Measurements from ENCODE around the gene PCSK6.

Gene PCSK6

GRCh38 chr15:101504373-101504772 lies 14.9 kb upstream of the PCSK6 start:
- no peaks in the 10 kb centered on the region for H3K9me3 ChIP-seq (ENCODE audit: control insufficient read depth, low read length)
- H3K36me3 ChIP-seq (ENCODE audit: control insufficient read depth, insufficient read depth, low read length, severe bottlenecking) = no peaks in the 10 kb centered on the region
- no peak overlapping the region for H3K9ac ChIP-seq (ENCODE audit: low read length)
- peaks cover 9% of the 10 kb centered on the region for H3K27me3 ChIP-seq (replicated peaks; ENCODE audit: control insufficient read depth, insufficient read depth, low read length)
- H3K4me1 ChIP-seq (ENCODE audit: control insufficient read depth, insufficient read depth, low read length) = peaks cover 5% of the 10 kb centered on the region
- H3K4me3 ChIP-seq (ENCODE audit: low read length) = no peak overlapping the region
- no peak for DNase-seq (ENCODE audit: low read depth)

- Histone ChIP-seq H3K27me3 (replicated peaks; ENCODE audit: control insufficient read depth, insufficient read depth, low read length) (peaks cover 9% of the 10 kb centered on the region), H3K9ac (ENCODE audit: low read length) (no peak overlapping the region), H3K36me3 (ENCODE audit: control insufficient read depth, insufficient read depth, low read length, severe bottlenecking) (no peaks in the 10 kb centered on the region), H3K4me1 (ENCODE audit: control insufficient read depth, insufficient read depth, low read length) (peaks cover 5% of the 10 kb centered on the region), H3K9me3 (ENCODE audit: control insufficient read depth, low read length) (no peaks in the 10 kb centered on the region), H3K4me3 (ENCODE audit: low read length) (no peak overlapping the region)
- no peak for DNase-seq (ENCODE audit: low read depth)
These were observed 13.7 kb upstream of the PCSK6 start for GRCh38 chr15:101503296-101503599.

DNA sequence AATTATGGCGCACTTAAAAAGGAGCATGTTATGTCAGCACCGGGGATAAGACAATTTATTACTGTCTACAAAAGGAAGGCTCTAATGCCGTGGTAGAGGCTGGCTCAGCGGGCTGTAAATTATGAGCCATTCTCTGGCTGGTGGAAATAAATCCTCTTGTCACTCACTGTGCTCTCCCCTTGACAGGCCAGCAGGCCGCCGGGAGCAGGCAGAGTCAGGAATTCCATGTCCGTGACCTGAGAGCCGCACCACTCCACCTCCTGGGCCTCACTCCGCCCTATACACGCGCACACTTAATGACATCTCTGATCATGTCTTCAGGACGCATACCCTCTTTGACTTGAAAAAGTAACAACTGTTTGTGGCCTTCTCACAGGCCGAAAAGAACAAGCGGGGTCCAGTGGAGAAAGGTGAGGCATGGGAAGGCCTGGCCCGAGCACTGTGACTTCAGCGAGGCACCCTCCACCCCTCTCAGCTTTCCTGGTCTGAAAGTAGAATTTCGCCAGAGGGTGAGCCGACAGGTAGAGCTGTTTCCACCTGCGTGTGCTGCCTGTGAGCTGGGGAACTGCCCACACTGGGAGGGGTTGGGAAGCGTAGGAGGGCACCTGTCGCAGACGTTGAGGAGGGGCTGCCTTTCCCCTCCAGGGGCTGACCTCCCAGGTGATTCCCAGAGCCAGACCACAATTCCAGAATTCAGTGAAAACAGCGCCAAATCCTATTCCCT lies 13.2 kb upstream of the PCSK6 start:
- Histone ChIP-seq H3K36me3 (ENCODE audit: control insufficient read depth, insufficient read depth, low read length, severe bottlenecking) (no peaks in the 10 kb centered on the region), H3K27me3 (replicated peaks; ENCODE audit: control insufficient read depth, insufficient read depth, low read length) (peaks cover 9% of the 10 kb centered on the region), H3K4me3 (ENCODE audit: low read length) (no peak overlapping the region), H3K4me1 (ENCODE audit: control insufficient read depth, insufficient read depth, low read length) (peaks cover 5% of the 10 kb centered on the region), H3K9me3 (ENCODE audit: control insufficient read depth, low read length) (no peaks in the 10 kb centered on the region), H3K9ac (ENCODE audit: low read length) (no peak overlapping the region)
- DNase-seq (ENCODE audit: low read depth) = no peak

DNA sequence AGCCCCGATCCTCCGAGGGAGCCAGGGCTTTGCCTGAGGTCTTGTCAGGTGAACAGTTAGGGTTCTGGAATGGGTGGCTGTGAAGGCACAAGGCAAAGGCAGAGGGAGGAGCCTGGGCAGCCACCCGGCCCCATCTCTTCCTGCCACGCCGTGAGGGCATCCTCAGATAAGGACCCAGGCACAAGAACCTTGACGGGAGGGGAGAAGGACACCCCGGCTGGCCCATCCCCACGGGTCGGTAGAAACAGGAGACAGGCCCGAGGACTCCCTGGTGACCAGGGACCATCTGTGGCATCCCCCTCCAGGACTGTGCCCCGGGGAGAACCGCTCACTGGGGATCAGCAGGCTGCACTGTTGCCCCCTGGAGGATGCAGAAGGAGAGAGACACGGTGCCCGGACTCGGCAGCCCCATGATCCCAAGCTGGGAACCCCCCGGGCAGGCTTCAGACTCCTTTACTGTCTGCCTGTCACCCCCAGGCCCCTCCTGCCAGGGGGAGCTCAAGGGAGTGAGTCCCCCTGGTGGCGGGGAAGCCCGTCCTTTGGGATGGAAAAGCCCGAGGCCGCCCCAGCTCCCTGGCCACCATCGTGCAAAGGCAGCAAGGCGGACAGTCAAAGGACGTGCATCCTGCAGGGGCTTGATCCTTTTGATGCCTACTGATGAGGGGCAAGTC lies 12.3 kb upstream of the PCSK6 start:
- peaks cover 14% of the 10 kb centered on the region for H3K27me3 ChIP-seq (replicated peaks; ENCODE audit: control insufficient read depth, insufficient read depth, low read length)
- DNase-seq (ENCODE audit: low read depth) = peak; percentile 34
- H3K9me3 ChIP-seq (ENCODE audit: control insufficient read depth, low read length) = no peaks in the 10 kb centered on the region
- peaks cover 5% of the 10 kb centered on the region for H3K4me1 ChIP-seq (ENCODE audit: control insufficient read depth, insufficient read depth, low read length)
- no peak overlapping the region for H3K9ac ChIP-seq (ENCODE audit: low read length)
- no peaks in the 10 kb centered on the region for H3K36me3 ChIP-seq (ENCODE audit: control insufficient read depth, insufficient read depth, low read length, severe bottlenecking)
- H3K4me3 ChIP-seq (ENCODE audit: low read length) = no peak overlapping the region

GRCh38 chr15:101500865-101501551 lies 11.5 kb upstream of the PCSK6 start:
- peaks cover 9% of the 10 kb centered on the region for H3K4me1 ChIP-seq (ENCODE audit: control insufficient read depth, insufficient read depth, low read length)
- H3K36me3 ChIP-seq (ENCODE audit: control insufficient read depth, insufficient read depth, low read length, severe bottlenecking) = no peaks in the 10 kb centered on the region
- peaks cover 23% of the 10 kb centered on the region for H3K27me3 ChIP-seq (replicated peaks; ENCODE audit: control insufficient read depth, insufficient read depth, low read length)
- no peak overlapping the region for H3K9ac ChIP-seq (ENCODE audit: low read length)
- no peaks in the 10 kb centered on the region for H3K9me3 ChIP-seq (ENCODE audit: control insufficient read depth, low read length)
- no peak for DNase-seq (ENCODE audit: low read depth)
- H3K4me3 ChIP-seq (ENCODE audit: low read length) = no peak overlapping the region

DNA sequence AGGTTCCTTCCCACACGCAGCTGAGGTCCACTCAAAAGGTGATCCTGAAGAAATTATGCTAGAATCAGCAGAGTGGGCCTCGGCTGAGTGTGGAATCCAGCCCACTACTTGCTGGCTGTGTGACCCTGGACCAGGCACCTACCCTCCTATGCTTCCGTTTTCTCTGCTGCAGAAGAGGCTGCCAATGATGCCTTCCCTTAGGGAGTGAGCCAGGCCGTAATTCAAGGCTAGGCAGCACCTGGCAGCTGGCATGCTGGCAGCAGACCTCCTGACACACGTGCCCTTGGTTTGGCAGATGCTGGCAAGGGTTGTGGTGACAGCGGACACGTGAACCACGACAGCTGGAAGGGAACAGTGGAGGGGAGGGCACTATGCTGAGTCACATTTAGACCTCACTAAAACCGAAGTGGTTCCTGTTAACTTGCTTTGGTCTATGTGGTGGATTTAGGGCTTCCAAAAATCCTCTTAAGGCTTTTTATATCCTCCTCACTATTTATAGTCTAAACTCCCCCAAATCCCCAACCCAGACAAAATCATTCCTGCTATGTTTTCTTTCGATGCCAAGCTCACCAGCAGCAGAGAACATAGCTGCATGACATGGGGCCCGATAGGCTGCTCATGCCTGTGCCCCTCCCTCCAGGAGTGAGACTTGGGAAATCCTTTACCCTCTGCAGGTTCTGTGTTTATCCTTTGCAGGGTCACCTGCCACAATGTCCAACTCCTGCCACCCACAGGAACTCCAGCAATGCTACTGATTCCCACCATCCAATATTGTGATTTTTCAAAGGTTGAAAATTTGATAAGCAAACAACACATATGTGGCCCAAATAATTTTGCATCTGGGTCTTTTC lies 10.6 kb upstream of the PCSK6 start:
- no peaks in the 10 kb centered on the region for H3K36me3 ChIP-seq (ENCODE audit: control insufficient read depth, insufficient read depth, low read length, severe bottlenecking)
- no peak for DNase-seq (ENCODE audit: low read depth)
- no peak overlapping the region for H3K9ac ChIP-seq (ENCODE audit: low read length)
- H3K4me3 ChIP-seq (ENCODE audit: low read length) = no peak overlapping the region
- no peaks in the 10 kb centered on the region for H3K9me3 ChIP-seq (ENCODE audit: control insufficient read depth, low read length)
- H3K4me1 ChIP-seq (ENCODE audit: control insufficient read depth, insufficient read depth, low read length) = peaks cover 9% of the 10 kb centered on the region
- H3K27me3 ChIP-seq (replicated peaks; ENCODE audit: control insufficient read depth, insufficient read depth, low read length) = peaks cover 32% of the 10 kb centered on the region

DNA sequence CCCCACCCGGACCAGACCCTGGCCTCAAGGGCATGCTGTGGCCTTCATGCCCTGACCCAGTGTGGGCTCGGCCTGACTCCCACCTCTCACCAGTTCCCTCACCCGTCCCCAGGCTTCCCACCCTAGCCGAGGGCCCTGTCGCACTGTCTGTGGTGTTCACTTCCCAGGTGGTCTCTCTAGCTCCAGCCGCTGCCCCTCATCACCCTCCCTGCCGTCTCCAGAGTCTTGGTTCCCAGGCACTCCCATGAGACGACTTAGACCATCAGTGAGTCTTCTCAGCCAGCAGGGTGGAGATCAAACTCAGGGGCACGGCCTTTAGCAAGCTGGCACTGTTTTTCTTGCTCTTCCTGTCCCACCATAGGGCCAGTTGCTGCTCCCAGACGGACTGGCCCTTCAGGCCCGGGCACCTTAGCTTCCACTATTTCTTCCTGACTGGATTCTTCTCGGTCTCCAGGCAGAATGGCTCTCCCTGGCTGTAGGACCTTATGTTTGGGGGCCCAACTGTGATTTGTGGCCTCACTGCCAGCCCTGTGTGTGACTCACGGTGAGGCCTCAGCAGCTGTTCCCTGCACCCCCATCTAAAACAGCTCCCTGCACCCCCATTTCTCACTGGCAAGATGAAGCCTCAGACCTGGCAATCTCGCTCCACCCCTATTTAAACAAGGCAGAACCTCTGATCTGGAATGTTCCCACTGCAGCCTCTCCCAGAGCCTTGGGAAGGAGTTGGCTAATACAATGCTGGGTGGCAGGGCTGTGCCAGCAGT lies 9.4 kb upstream of the PCSK6 start:
- H3K9me3 ChIP-seq (ENCODE audit: control insufficient read depth, low read length) = no peaks in the 10 kb centered on the region
- no peak overlapping the region for H3K9ac ChIP-seq (ENCODE audit: low read length)
- H3K4me3 ChIP-seq (ENCODE audit: low read length) = no peak overlapping the region
- no peaks in the 10 kb centered on the region for H3K36me3 ChIP-seq (ENCODE audit: control insufficient read depth, insufficient read depth, low read length, severe bottlenecking)
- DNase-seq (ENCODE audit: low read depth) = peak; percentile 5
- peaks cover 9% of the 10 kb centered on the region for H3K4me1 ChIP-seq (ENCODE audit: control insufficient read depth, insufficient read depth, low read length)
- H3K27me3 ChIP-seq (replicated peaks; ENCODE audit: control insufficient read depth, insufficient read depth, low read length) = peaks cover 42% of the 10 kb centered on the region

GRCh38 chr15:101498076-101498716 lies 8.7 kb upstream of the PCSK6 start:
- Histone ChIP-seq H3K9me3 (ENCODE audit: control insufficient read depth, low read length) (no peaks in the 10 kb centered on the region), H3K4me3 (ENCODE audit: low read length) (no peak overlapping the region), H3K9ac (ENCODE audit: low read length) (no peak overlapping the region), H3K36me3 (ENCODE audit: control insufficient read depth, insufficient read depth, low read length, severe bottlenecking) (no peaks in the 10 kb centered on the region), H3K27me3 (replicated peaks; ENCODE audit: control insufficient read depth, insufficient read depth, low read length) (peaks cover 44% of the 10 kb centered on the region), H3K4me1 (ENCODE audit: control insufficient read depth, insufficient read depth, low read length) (peaks cover 9% of the 10 kb centered on the region)
- DNase-seq (ENCODE audit: low read depth) = no peak

DNA sequence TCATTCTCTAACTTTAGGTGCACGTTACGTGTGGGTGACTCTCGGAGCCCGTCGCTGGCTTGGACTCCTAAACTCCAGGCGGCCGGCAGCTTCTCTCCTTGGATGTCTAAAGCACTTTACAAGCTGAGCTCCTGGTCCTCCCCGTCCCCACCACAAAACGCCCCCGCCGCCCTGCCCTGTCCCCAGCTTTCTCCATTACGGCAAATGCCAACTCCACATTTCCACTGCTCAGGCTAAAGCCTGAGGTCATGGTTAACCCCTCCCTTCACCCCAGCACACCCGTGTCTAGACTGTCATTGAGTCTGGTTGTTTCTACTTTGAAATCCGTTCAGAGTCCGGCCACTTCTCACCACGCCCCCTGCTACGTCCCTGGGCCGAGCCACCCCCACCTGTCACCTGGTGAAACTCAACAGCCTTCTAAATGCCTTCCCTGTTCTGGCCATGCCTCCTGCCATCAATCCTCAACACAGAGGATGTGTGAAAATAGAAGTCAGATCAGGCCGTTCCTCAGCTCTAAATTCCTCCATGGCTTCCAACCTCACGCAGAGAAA lies 8.1 kb upstream of the PCSK6 start:
- no peak for DNase-seq (ENCODE audit: low read depth)
- H3K9me3 ChIP-seq (ENCODE audit: control insufficient read depth, low read length) = no peaks in the 10 kb centered on the region
- no peak overlapping the region for H3K4me3 ChIP-seq (ENCODE audit: low read length)
- H3K4me1 ChIP-seq (ENCODE audit: control insufficient read depth, insufficient read depth, low read length) = peaks cover 9% of the 10 kb centered on the region
- no peaks in the 10 kb centered on the region for H3K36me3 ChIP-seq (ENCODE audit: control insufficient read depth, insufficient read depth, low read length, severe bottlenecking)
- no peak overlapping the region for H3K9ac ChIP-seq (ENCODE audit: low read length)
- peaks cover 46% of the 10 kb centered on the region for H3K27me3 ChIP-seq (replicated peaks; ENCODE audit: control insufficient read depth, insufficient read depth, low read length)

DNA sequence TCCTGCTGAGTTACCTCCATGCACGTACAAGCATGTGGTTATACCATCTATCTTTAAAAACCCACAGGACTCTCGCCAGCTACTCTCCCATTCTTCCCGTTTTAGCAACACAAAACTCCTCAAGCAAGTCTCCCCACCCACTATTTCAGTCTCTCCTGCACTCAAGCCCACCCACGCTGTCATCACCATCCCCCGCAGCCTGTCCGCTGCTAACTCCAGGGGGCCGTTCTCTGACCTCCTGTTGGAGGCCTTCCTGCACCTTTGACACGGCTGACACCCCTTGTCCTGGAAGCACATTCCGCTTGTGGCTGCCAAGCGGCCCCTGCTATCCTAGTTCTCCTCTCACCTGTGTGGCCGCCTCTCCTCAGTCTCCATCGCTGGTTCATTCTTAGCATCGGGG lies 7.5 kb upstream of the PCSK6 start:
- peaks cover 45% of the 10 kb centered on the region for H3K27me3 ChIP-seq (replicated peaks; ENCODE audit: control insufficient read depth, insufficient read depth, low read length)
- no peak overlapping the region for H3K9ac ChIP-seq (ENCODE audit: low read length)
- no peak overlapping the region for H3K4me3 ChIP-seq (ENCODE audit: low read length)
- peaks cover 9% of the 10 kb centered on the region for H3K4me1 ChIP-seq (ENCODE audit: control insufficient read depth, insufficient read depth, low read length)
- no peak for DNase-seq (ENCODE audit: low read depth)
- H3K9me3 ChIP-seq (ENCODE audit: control insufficient read depth, low read length) = no peaks in the 10 kb centered on the region
- H3K36me3 ChIP-seq (ENCODE audit: control insufficient read depth, insufficient read depth, low read length, severe bottlenecking) = no peaks in the 10 kb centered on the region
